GM08714 (cell line): ENCODE measurements around the gene KAZN.

Source experiments
- H3K4me3 ChIP-seq: fragments of 200-500 bp; sonication (Bioruptor generic); 2 replicates; pipeline ENCODE4 v1.5.1; 2014; ENCODE audit warnings: mild to moderate bottlenecking, low read length, inconsistent platforms
- ZNF274 ChIP-seq: IDR thresholded peaks from 2 replicates; pipeline ENCODE4 v1.6.1; 2012; ENCODE audit warnings: mild to moderate bottlenecking, low read depth, low read length

KAZN gene

GRCh38 chr1:14781811-14782210 lies 183.3 kb downstream of the KAZN start:
- TF ChIP-seq ZNF274: no peak

GRCh38 chr1:14782741-14783591 lies 184.5 kb downstream of the KAZN start:
- no peak for TF ChIP-seq ZNF274
- H3K4me3 ChIP-seq: no peak overlapping the region

More at GRCh38 chr1:14781811-14782210, 183.3 kb downstream of the KAZN start:
- no peak overlapping the region for H3K4me3 ChIP-seq

GRCh38 chr1:14783592-14783886 lies 185.1 kb downstream of the KAZN start:
- no peak for TF ChIP-seq ZNF274
- H3K4me3 ChIP-seq: no peak overlapping the region

GRCh38 chr1:14784790-14785773 lies 186.6 kb downstream of the KAZN start:
- no peak for TF ChIP-seq ZNF274
- no peak overlapping the region for H3K4me3 ChIP-seq

- TF ChIP-seq ZNF274: no peak
- H3K4me3 ChIP-seq: no peak overlapping the region
These were observed 187.7 kb downstream of the KAZN start for GRCh38 chr1:14786109-14786675.

GRCh38 chr1:14786681-14787080 lies 188.2 kb downstream of the KAZN start:
- no peak for TF ChIP-seq ZNF274
- H3K4me3 ChIP-seq: no peak overlapping the region

- no peak overlapping the region for H3K4me3 ChIP-seq
- TF ChIP-seq ZNF274: no peak
These were observed 189.1 kb downstream of the KAZN start for GRCh38 chr1:14787604-14788003.

- no peak for TF ChIP-seq ZNF274
These were observed 189.6 kb downstream of the KAZN start for GRCh38 chr1:14788080-14788479.

GRCh38 chr1:14790982-14791381 lies 192.5 kb downstream of the KAZN start:
- no peak for TF ChIP-seq ZNF274
- no peak overlapping the region for H3K4me3 ChIP-seq

More at GRCh38 chr1:14788080-14788479, 189.6 kb downstream of the KAZN start:
- no peak overlapping the region for H3K4me3 ChIP-seq

- no peak for TF ChIP-seq ZNF274
- no peak overlapping the region for H3K4me3 ChIP-seq
These were observed 193.2 kb downstream of the KAZN start for GRCh38 chr1:14791654-14792053.

GRCh38 chr1:14794136-14794768 lies 195.8 kb downstream of the KAZN start:
- no peak overlapping the region for H3K4me3 ChIP-seq
- no peak for TF ChIP-seq ZNF274

- no peak overlapping the region for H3K4me3 ChIP-seq
- no peak for TF ChIP-seq ZNF274
These were observed 196.4 kb downstream of the KAZN start for GRCh38 chr1:14794906-14795305.

GRCh38 chr1:14795589-14795988 lies 197.1 kb downstream of the KAZN start:
- H3K4me3 ChIP-seq: no peak overlapping the region
- no peak for TF ChIP-seq ZNF274

- TF ChIP-seq ZNF274: no peak
These were observed 201.5 kb downstream of the KAZN start for GRCh38 chr1:14800014-14800413.

More at GRCh38 chr1:14800014-14800413, 201.5 kb downstream of the KAZN start:
- H3K4me3 ChIP-seq: no peak overlapping the region
